Uterus (tissue), 2 donors: ENCODE measurements around the gene TRAPPC11.

Source experiments
- POLR2A ChIP-seq, 2 donors: fragments of 450-650 bp; IDR thresholded peaks; one replicate each; pipeline ENCODE4 v1.6.1; 2016; ENCODE audit warnings: antibody characterized with exemption in 2 of 2, mild to moderate bottlenecking in 1 of 2, moderate library complexity in 1 of 2
- TF ChIP-seq, protein P1 (sequence below), 4 experiments: fragments of 200-600 bp in 2 of 4; fragments of 450-650 bp in 2 of 4; sonication (generic) in 2 of 4; IDR thresholded peaks; one replicate each; pipeline ENCODE4 v1.5.1; 2016 to 2019; ENCODE audit warnings: antibody characterized with exemption in 4 of 4, mild to moderate bottlenecking in 2 of 4, moderate library complexity in 1 of 4

DNA sequence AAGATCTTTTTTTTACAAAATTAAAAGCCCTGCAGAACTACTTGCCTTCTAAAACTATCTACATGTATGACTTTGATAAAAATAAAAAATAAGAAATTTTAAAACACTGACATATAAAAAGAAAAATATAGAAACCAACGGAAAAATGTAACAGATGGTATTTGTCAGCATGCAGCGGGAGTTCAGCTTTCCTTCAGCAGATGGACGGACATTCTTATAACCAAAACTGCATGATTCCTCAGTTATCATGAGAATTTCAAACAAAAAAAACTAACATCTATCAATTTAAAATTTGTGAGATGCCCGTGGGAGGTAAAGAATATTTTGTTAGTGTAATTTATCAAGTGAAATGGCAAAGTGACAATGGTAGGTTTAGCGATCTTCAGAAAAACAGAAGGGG, 23.4 kb upstream of the TRAPPC11 start:
- no peak for TF ChIP-seq POLR2A (IDR thresholded peaks at IDR 0.05)
- TF ChIP-seq, protein P1, sequence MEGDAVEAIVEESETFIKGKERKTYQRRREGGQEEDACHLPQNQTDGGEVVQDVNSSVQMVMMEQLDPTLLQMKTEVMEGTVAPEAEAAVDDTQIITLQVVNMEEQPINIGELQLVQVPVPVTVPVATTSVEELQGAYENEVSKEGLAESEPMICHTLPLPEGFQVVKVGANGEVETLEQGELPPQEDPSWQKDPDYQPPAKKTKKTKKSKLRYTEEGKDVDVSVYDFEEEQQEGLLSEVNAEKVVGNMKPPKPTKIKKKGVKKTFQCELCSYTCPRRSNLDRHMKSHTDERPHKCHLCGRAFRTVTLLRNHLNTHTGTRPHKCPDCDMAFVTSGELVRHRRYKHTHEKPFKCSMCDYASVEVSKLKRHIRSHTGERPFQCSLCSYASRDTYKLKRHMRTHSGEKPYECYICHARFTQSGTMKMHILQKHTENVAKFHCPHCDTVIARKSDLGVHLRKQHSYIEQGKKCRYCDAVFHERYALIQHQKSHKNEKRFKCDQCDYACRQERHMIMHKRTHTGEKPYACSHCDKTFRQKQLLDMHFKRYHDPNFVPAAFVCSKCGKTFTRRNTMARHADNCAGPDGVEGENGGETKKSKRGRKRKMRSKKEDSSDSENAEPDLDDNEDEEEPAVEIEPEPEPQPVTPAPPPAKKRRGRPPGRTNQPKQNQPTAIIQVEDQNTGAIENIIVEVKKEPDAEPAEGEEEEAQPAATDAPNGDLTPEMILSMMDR (IDR thresholded peaks at IDR 0.05): no peak
